ENCODE measurements around the gene IFFO2. TPM values are rescaled to one million over a fixed set of nuclear protein-coding genes. Genes with fewer than 3 reads are reported as not detected.

IFFO2 gene
- total RNA-seq, 4 donors from 2014 or later = 25.8 to 88.8 (median 52.7) TPM

GRCh38 chr1:18999359-18999758, 42.9 kb upstream of the IFFO2 start:
- no peak for DNase-seq
- 13 to 30% methylated on average over 2 of the region's 2 CpGs for WGBS, 2 donors
- intact Hi-C loops (cut with DNase I) = no loop called here

GRCh38 chr1:18998016-18998724, 41.7 kb upstream of the IFFO2 start:
- H3K4me1 ChIP-seq = peaks cover 7 to 30% (median 18%) of the 10 kb centered on the region in 3 donors
- no peaks in the 10 kb centered on the region for H3K36me3 ChIP-seq
- DNase-seq = no peak
- H3K27me3 ChIP-seq = no peaks in the 10 kb centered on the region
- intact Hi-C loops (cut with DNase I) = no loop called here
- H3K9me3 ChIP-seq = peaks cover 0 to 13% (median 0%) of the 10 kb centered on the region in 3 donors
- H3K27ac ChIP-seq = peak overlapping the region; percentile 15 to 72 (median 63)
- H3K4me3 ChIP-seq = no peak overlapping the region
- TF ChIP-seq POLR2A (IDR thresholded peaks at IDR 0.05) = peak in 1 of 4 donors; percentile 7
- TF ChIP-seq CTCF (IDR thresholded peaks at IDR 0.05) = no peak
- WGBS, 2 donors = 74 to 78% methylated on average over 9 of the region's 9 CpGs

More at GRCh38 chr1:18999359-18999758, 42.9 kb upstream of the IFFO2 start:
- H3K9me3 ChIP-seq = peaks cover 0 to 13% (median 0%) of the 10 kb centered on the region in 3 donors
- H3K4me3 ChIP-seq = no peak overlapping the region
- H3K36me3 ChIP-seq = no peaks in the 10 kb centered on the region
- H3K27ac ChIP-seq = peak overlapping the region; percentile 40 to 72 (median 52)
- no peak for TF ChIP-seq POLR2A (IDR thresholded peaks at IDR 0.05)
- TF ChIP-seq CTCF (IDR thresholded peaks at IDR 0.05) = no peak
- H3K27me3 ChIP-seq = no peaks in the 10 kb centered on the region
- H3K4me1 ChIP-seq = peaks cover 7 to 36% (median 18%) of the 10 kb centered on the region in 3 donors

- intact Hi-C loops (cut with DNase I) = no loop called here
- 40 to 93% methylated on average over 1 to 3 of the region's 6 CpGs for WGBS, 2 donors
- H3K27ac ChIP-seq = peak overlapping the region; percentile 15 to 72 (median 63)
- peaks cover 0 to 13% (median 0%) of the 10 kb centered on the region in 3 donors for H3K9me3 ChIP-seq
- TF ChIP-seq POLR2A (IDR thresholded peaks at IDR 0.05) (no peak), CTCF (IDR thresholded peaks at IDR 0.05) (no peak)
- DNase-seq = no peak
- H3K4me3 ChIP-seq = no peak overlapping the region
- no peaks in the 10 kb centered on the region for H3K36me3 ChIP-seq
- H3K4me1 ChIP-seq = peaks cover 7 to 30% (median 18%) of the 10 kb centered on the region in 3 donors
- no peaks in the 10 kb centered on the region for H3K27me3 ChIP-seq
These were observed 41.0 kb upstream of the IFFO2 start for GRCh38 chr1:18997508-18997907.

GRCh38 chr1:18996548-18997177, 40.2 kb upstream of the IFFO2 start:
- TF ChIP-seq POLR2A (IDR thresholded peaks at IDR 0.05) (no peak), CTCF (IDR thresholded peaks at IDR 0.05) (no peak)
- H3K4me3 ChIP-seq = no peak overlapping the region
- H3K27ac ChIP-seq = no peak overlapping the region
- H3K36me3 ChIP-seq = no peaks in the 10 kb centered on the region
- intact Hi-C loops (cut with DNase I) = no loop called here
- DNase-seq = no peak
- peaks cover 0 to 13% (median 0%) of the 10 kb centered on the region in 3 donors for H3K9me3 ChIP-seq
- no peaks in the 10 kb centered on the region for H3K27me3 ChIP-seq
- WGBS, 2 donors = 74 to 81% methylated on average over 6 of the region's 6 CpGs
- H3K4me1 ChIP-seq = peaks cover 7 to 30% (median 18%) of the 10 kb centered on the region in 3 donors

GRCh38 chr1:18994381-18994780, 37.9 kb upstream of the IFFO2 start:
- H3K4me1 ChIP-seq = peaks cover 7 to 26% (median 16%) of the 10 kb centered on the region in 3 donors
- no peaks in the 10 kb centered on the region for H3K36me3 ChIP-seq
- intact Hi-C loops (cut with DNase I) = no loop called here
- WGBS, 2 donors = 64 to 81% methylated on average over 6 of the region's 6 CpGs
- H3K27ac ChIP-seq = no peak overlapping the region
- DNase-seq = no peak
- no peaks in the 10 kb centered on the region for H3K27me3 ChIP-seq
- H3K4me3 ChIP-seq = no peak overlapping the region
- no peaks in the 10 kb centered on the region for H3K9me3 ChIP-seq
- TF ChIP-seq POLR2A (IDR thresholded peaks at IDR 0.05) = no peak
- no peak for TF ChIP-seq CTCF (IDR thresholded peaks at IDR 0.05)

Measured in esophagus squamous epithelium (tissue), 5 donors.